IMR-90 (cell line): ENCODE results near the gene TMEM144. TPM values are rescaled to one million over a fixed set of nuclear protein-coding genes. Genes with fewer than 3 reads are reported as not detected.

ENCODE experiments used
- ATAC-seq: fragments of 200-7000 bp; cut with Tn5 transposase; 2 replicates; pipeline ENCODE4 v1.9.1; 2020; ENCODE audit warnings: low read depth, mild to moderate bottlenecking, moderate library complexity
- BruUV-seq: library from RNA; stranded (reverse); fragments of 400-500 nt; replicated peaks from 2 replicates; lab custom pipeline; 2021; lab: Mats Ljungman, UMichigan
- CTCF ChIA-PET: fragments of 300-600 bp; formaldehyde crosslinking; extraction: SDS; loops from one replicate; lab custom pipeline; 2021; ENCODE audit warnings: antibody characterized with exemption; lab: Yijun Ruan, JAX
- POLR2A ChIA-PET: fragments of 300-600 bp; sonication (Branson Sonifier 250); formaldehyde crosslinking; loops from one replicate; lab custom pipeline; 2022; ENCODE audit warnings: antibody characterized with exemption; ENCODE audit not compliant: unreplicated experiment; lab: Charles Lee
- DNase-seq: peaks from one replicate; pipeline ENCODE4 v3.0.0; 2013
- H2AFZ ChIP-seq: replicated peaks from 2 replicates; pipeline ENCODE3; 2013; ENCODE audit warnings: low read length, mild to moderate bottlenecking; ENCODE audit not compliant: poor library complexity
- H2AK5ac ChIP-seq: 2 replicates; pipeline ENCODE4 v1.6.1; 2013; ENCODE audit warnings: low read depth, low read length, inconsistent platforms
- H2AK9ac ChIP-seq: replicated peaks from 2 replicates; pipeline ENCODE3; 2013; ENCODE audit warnings: mild to moderate bottlenecking, low read depth, low read length, moderate library complexity; ENCODE audit not compliant: poor library complexity
- H2BK120ac ChIP-seq: 2 replicates; pipeline ENCODE4 v1.6.1; 2013; ENCODE audit warnings: low read depth, low read length, inconsistent platforms
- H2BK15ac ChIP-seq: 3 replicates; pipeline ENCODE4 v1.6.1; 2013; ENCODE audit warnings: low read depth, low read length, inconsistent platforms
- H2BK20ac ChIP-seq: 2 replicates; pipeline ENCODE4 v1.6.1; 2013; ENCODE audit warnings: low read depth, mild to moderate bottlenecking, inconsistent platforms, low read length, moderate library complexity
- H2BK5ac ChIP-seq: 2 replicates; pipeline ENCODE4 v1.6.1; 2013; ENCODE audit warnings: mild to moderate bottlenecking, low read depth, low read length, inconsistent platforms; ENCODE audit not compliant: poor library complexity, severe bottlenecking
- H3K14ac ChIP-seq: replicated peaks from 2 replicates; pipeline ENCODE4 v1.6.1; 2013; ENCODE audit warnings: low read depth, low read length, inconsistent platforms
- H3K18ac ChIP-seq: 2 replicates; pipeline ENCODE4 v1.6.1; 2013; ENCODE audit warnings: low read depth, low read length, control low read depth
- H3K23ac ChIP-seq: 2 replicates; pipeline ENCODE4 v1.6.1; 2013; ENCODE audit warnings: low read depth, low read length, inconsistent platforms
- H3K27ac ChIP-seq: 2 replicates; pipeline ENCODE4 v1.5.1; 2013; ENCODE audit warnings: mild to moderate bottlenecking, control low read depth, low read length; ENCODE audit not compliant: insufficient read depth
- H3K27me3 ChIP-seq: 2 replicates; pipeline ENCODE4 v1.6.1; 2013; ENCODE audit warnings: low read length; ENCODE audit not compliant: control insufficient read depth, insufficient read depth
- H3K36me3 ChIP-seq: 2 replicates; pipeline ENCODE4 v1.6.1; 2013; ENCODE audit warnings: low read length, mixed read lengths; ENCODE audit not compliant: control insufficient read depth, insufficient read depth
- H3K4ac ChIP-seq: 2 replicates; pipeline ENCODE4 v1.6.1; 2013; ENCODE audit warnings: low read depth, low read length, inconsistent platforms
- H3K4me1 ChIP-seq: 2 replicates; pipeline ENCODE4 v1.6.1; 2013; ENCODE audit warnings: low read length, mixed read lengths; ENCODE audit not compliant: control insufficient read depth, insufficient read depth
- H3K4me2 ChIP-seq: 2 replicates; pipeline ENCODE4 v1.6.1; 2013; ENCODE audit warnings: low read depth, mild to moderate bottlenecking, control low read depth, low read length, moderate library complexity
- H3K4me3 ChIP-seq: 2 replicates; pipeline ENCODE4 v1.5.1; 2013; ENCODE audit warnings: low read depth, mild to moderate bottlenecking, control low read depth, low read length, moderate library complexity; ENCODE audit not compliant: insufficient read depth
- H3K56ac ChIP-seq: 2 replicates; pipeline ENCODE4 v1.6.1; 2013; ENCODE audit warnings: low read length, inconsistent platforms; ENCODE audit not compliant: insufficient read depth; ENCODE audit errors: extremely low read depth
- H3K79me1 ChIP-seq, 2 experiments: 2 replicates each; pipeline ENCODE4 v1.6.1; 2013; ENCODE audit warnings: low read length in 2 of 2, inconsistent platforms in 1 of 2, low read depth in 1 of 2
- H3K9ac ChIP-seq: 2 replicates; pipeline ENCODE4 v1.6.1; 2013; ENCODE audit warnings: low read depth, low read length, control low read depth
- H3K9me1 ChIP-seq: 2 replicates; pipeline ENCODE4 v1.6.1; 2013; ENCODE audit warnings: low read length, inconsistent platforms; ENCODE audit not compliant: insufficient read depth
- H3K9me3 ChIP-seq: 2 replicates; pipeline ENCODE4 v1.6.1; 2013; ENCODE audit warnings: low read length; ENCODE audit not compliant: control insufficient read depth, insufficient read depth
- H4K20me1 ChIP-seq: 2 replicates; pipeline ENCODE4 v1.6.1; 2013; ENCODE audit warnings: low read length, inconsistent platforms; ENCODE audit not compliant: insufficient read depth
- H4K5ac ChIP-seq: 2 replicates; pipeline ENCODE4 v1.6.1; 2013; ENCODE audit warnings: mild to moderate bottlenecking, low read depth, low read length, control low read depth
- H4K8ac ChIP-seq, 2 experiments: 2 replicates each; pipeline ENCODE4 v1.6.1; 2013; ENCODE audit warnings: low read depth in 2 of 2, low read length in 2 of 2, control low read depth in 1 of 2, inconsistent platforms in 1 of 2
- H4K91ac ChIP-seq: 2 replicates; pipeline ENCODE4 v1.6.1; 2013; ENCODE audit warnings: low read depth, low read length, inconsistent platforms; ENCODE audit not compliant: insufficient read depth
- BHLHE40 ChIP-seq: fragments of 150-350 bp; IDR thresholded peaks from 2 replicates; pipeline ENCODE4 v1.6.1; 2016; ENCODE audit warnings: mild to moderate bottlenecking, low read depth, low read length
- CEBPB ChIP-seq: IDR thresholded peaks from 2 replicates; pipeline ENCODE4 v1.6.1; 2012; ENCODE audit warnings: low read depth, low read length, improper control_type of control experiment
- CHD1 ChIP-seq: IDR thresholded peaks from 2 replicates; pipeline ENCODE4 v1.6.1; 2012; ENCODE audit warnings: low read depth, low read length, improper control_type of control experiment
- FOS ChIP-seq: fragments of 150-350 bp; IDR thresholded peaks from 2 replicates; pipeline ENCODE4 v1.6.1; 2016; ENCODE audit warnings: low read depth, low read length
- MAFK ChIP-seq: IDR thresholded peaks from 2 replicates; pipeline ENCODE4 v1.6.1; 2012; ENCODE audit warnings: low read depth, low read length, improper control_type of control experiment
- MAZ ChIP-seq: IDR thresholded peaks from 2 replicates; pipeline ENCODE4 v1.6.1; 2012; ENCODE audit warnings: low read depth, mild to moderate bottlenecking, low read length, improper control_type of control experiment, moderate library complexity, borderline replicate concordance
- MXI1 ChIP-seq: IDR thresholded peaks from 2 replicates; pipeline ENCODE4 v1.6.1; 2012; ENCODE audit warnings: low read depth, mild to moderate bottlenecking, low read length, moderate library complexity, borderline replicate concordance
- NFE2L2 ChIP-seq: fragments of 150-350 bp; IDR thresholded peaks from 2 replicates; pipeline ENCODE4 v1.6.1; 2016; ENCODE audit warnings: low read depth, mild to moderate bottlenecking, low read length
- POLR2A ChIP-seq: IDR thresholded peaks from 2 replicates; pipeline ENCODE4 v1.6.1; 2012; ENCODE audit warnings: mild to moderate bottlenecking, low read depth, low read length
- RAD21 ChIP-seq: IDR thresholded peaks from 2 replicates; pipeline ENCODE4 v1.6.1; 2012; ENCODE audit warnings: low read length, improper control_type of control experiment
- RCOR1 ChIP-seq: IDR thresholded peaks from 2 replicates; pipeline ENCODE4 v1.6.1; 2012; ENCODE audit warnings: mild to moderate bottlenecking, low read length, improper control_type of control experiment; ENCODE audit not compliant: insufficient replicate concordance
- RFX5 ChIP-seq: IDR thresholded peaks from 2 replicates; pipeline ENCODE4 v1.8.0; 2012; ENCODE audit warnings: low read depth, mild to moderate bottlenecking, low read length, moderate library complexity
- SMC3 ChIP-seq: fragments of 150-350 bp; IDR thresholded peaks from 2 replicates; pipeline ENCODE4 v1.6.1; 2016; ENCODE audit warnings: low read depth, mild to moderate bottlenecking, antibody characterized with exemption, low read length, moderate library complexity
- WGBS, 2 experiments: methylation state at CpG; one replicate each; pipeline versions ENCODE4 v1.1.5 to v1.1.7; 2013; ENCODE audit warnings: missing lambda C conversion rate in 2 of 2; ENCODE audit not compliant: insufficient read length in 1 of 2; ENCODE audit errors: extremely low coverage in 2 of 2; 5-methylcytosine and 5-hydroxymethylcytosine counted together
- dilution Hi-C: fragments of 300-500 bp; cut with HindIII; formaldehyde crosslinking; loops from one replicate; pipeline ENCODE4 v1.14.3; 2018; ENCODE audit warnings: low sequenced_read_pairs; ENCODE audit not compliant: unreplicated experiment
- in situ Hi-C: fragments of 300-500 bp; cut with MboI; formaldehyde crosslinking; loops from 3 replicates; pipeline ENCODE4 v1.14.3; 2019; ENCODE audit warnings: low sequenced_read_pairs, inconsistent platforms, mixed read lengths
- intact Hi-C: fragments of 100-400 bp; cut with micrococcal nuclease; formaldehyde crosslinking; loops from 2 replicates; pipeline ENCODE4 v1.10.0; 2022
- polyA plus RNA-seq, 3 experiments: library from polyadenylated mRNA; depleted of rRNA; stranded (reverse); fragments of >200 nt; gene quantifications; 2 replicates each; pipeline ENCODE4 v1.2.3, GENCODE V29; 2012; ENCODE audit warnings: low replicate concordance in 1 of 3
- total RNA-seq: library from RNA; depleted of rRNA; stranded (reverse); fragments of >200 nt; gene quantifications from 2 replicates; pipeline ENCODE4 v1.2.3, GENCODE V29; 2012
- TF ChIP-seq, protein P1 (sequence below): conservative IDR thresholded peaks from 2 replicates; pipeline ENCODE4 v1.5.1; 2012; ENCODE audit warnings: mild to moderate bottlenecking, low read depth, low read length, improper control_type of control experiment
- TF ChIP-seq, protein P2 (sequence below): fragments of 150-350 bp; IDR thresholded peaks from 2 replicates; pipeline ENCODE4 v1.6.1; 2016; ENCODE audit warnings: low read depth, mild to moderate bottlenecking, low read length, moderate library complexity, borderline replicate concordance
- TF ChIP-seq, protein P3 (sequence below): fragments of 150-350 bp; IDR thresholded peaks from 2 replicates; pipeline ENCODE4 v1.6.1; 2017; ENCODE audit warnings: mild to moderate bottlenecking, antibody characterized with exemption, low read length, low read depth

TMEM144 gene
- total and polyA plus RNA-seq, 2 of the 4 experiments (the other 2 are of a cell fraction), result 0.58 to 2.2 TPM

DNA sequence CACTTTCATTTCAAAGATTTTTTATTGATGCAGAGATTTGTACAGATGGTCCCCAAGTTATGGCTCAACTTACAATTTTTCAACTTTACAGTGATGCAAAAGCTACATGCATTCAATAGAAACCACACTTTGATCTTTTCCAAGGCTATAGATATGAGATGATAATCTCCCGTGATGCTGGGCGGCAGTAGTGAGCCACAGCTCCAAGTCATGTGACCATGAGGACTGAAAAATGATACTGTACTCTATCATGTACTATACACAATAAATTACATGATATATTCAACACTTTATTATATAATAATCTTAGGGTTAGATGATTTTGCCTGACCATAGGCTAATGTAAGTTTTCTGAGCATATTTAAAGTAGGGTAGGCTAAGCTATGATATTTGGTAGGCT lies 23.5 kb upstream of the TMEM144 start:
- no peaks in the 10 kb centered on the region for H3K79me1 ChIP-seq
- intact Hi-C loops, result no loop called here
- H4K8ac ChIP-seq, result no peak overlapping the region
- no CpG with 5 or more reads among the region's 2 CpGs for WGBS, 2 experiments
- no peak overlapping the region for H3K4ac ChIP-seq
- no peaks in the 10 kb centered on the region for H4K20me1 ChIP-seq
- no peak overlapping the region for H4K91ac ChIP-seq
- H3K36me3 ChIP-seq, result no peaks in the 10 kb centered on the region
- POLR2A ChIA-PET, result no interaction called here
- no TSS peak for BruUV-seq
- H3K23ac ChIP-seq, result no peak overlapping the region
- CTCF ChIA-PET, result interaction anchor here (0.5 to 0.6 kb wide), 2 partner anchors 176 to 855 kb away, joined by 3 read pairs; no protein-coding TSS in a partner anchor
- no peak for ATAC-seq
- H2BK20ac ChIP-seq, result no peak overlapping the region
- H3K4me1 ChIP-seq, result no peaks in the 10 kb centered on the region
- H2BK120ac ChIP-seq, result no peak overlapping the region
- no peak overlapping the region for H2BK5ac ChIP-seq
- H3K14ac ChIP-seq, result no peak overlapping the region
- TF ChIP-seq, protein P1, sequence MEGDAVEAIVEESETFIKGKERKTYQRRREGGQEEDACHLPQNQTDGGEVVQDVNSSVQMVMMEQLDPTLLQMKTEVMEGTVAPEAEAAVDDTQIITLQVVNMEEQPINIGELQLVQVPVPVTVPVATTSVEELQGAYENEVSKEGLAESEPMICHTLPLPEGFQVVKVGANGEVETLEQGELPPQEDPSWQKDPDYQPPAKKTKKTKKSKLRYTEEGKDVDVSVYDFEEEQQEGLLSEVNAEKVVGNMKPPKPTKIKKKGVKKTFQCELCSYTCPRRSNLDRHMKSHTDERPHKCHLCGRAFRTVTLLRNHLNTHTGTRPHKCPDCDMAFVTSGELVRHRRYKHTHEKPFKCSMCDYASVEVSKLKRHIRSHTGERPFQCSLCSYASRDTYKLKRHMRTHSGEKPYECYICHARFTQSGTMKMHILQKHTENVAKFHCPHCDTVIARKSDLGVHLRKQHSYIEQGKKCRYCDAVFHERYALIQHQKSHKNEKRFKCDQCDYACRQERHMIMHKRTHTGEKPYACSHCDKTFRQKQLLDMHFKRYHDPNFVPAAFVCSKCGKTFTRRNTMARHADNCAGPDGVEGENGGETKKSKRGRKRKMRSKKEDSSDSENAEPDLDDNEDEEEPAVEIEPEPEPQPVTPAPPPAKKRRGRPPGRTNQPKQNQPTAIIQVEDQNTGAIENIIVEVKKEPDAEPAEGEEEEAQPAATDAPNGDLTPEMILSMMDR, result no peak
- TF ChIP-seq CEBPB (no peak), POLR2A (no peak), BHLHE40 (no peak), NFE2L2 (no peak), RAD21 (no peak), RFX5 (no peak), MAZ (no peak), FOS (no peak), SMC3 (no peak), CHD1 (no peak), MXI1 (no peak), RCOR1 (no peak), MAFK (no peak)
- TF ChIP-seq, protein P2, sequence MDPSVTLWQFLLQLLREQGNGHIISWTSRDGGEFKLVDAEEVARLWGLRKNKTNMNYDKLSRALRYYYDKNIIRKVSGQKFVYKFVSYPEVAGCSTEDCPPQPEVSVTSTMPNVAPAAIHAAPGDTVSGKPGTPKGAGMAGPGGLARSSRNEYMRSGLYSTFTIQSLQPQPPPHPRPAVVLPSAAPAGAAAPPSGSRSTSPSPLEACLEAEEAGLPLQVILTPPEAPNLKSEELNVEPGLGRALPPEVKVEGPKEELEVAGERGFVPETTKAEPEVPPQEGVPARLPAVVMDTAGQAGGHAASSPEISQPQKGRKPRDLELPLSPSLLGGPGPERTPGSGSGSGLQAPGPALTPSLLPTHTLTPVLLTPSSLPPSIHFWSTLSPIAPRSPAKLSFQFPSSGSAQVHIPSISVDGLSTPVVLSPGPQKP, result no peak
- TF ChIP-seq, protein P3, sequence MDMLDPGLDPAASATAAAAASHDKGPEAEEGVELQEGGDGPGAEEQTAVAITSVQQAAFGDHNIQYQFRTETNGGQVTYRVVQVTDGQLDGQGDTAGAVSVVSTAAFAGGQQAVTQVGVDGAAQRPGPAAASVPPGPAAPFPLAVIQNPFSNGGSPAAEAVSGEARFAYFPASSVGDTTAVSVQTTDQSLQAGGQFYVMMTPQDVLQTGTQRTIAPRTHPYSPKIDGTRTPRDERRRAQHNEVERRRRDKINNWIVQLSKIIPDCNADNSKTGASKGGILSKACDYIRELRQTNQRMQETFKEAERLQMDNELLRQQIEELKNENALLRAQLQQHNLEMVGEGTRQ, result no peak
- H3K9ac ChIP-seq, result no peak overlapping the region
- no peak overlapping the region for H3K4me2 ChIP-seq
- H2AFZ ChIP-seq, result no peak overlapping the region
- H3K56ac ChIP-seq, result no peak overlapping the region
- no peaks in the 10 kb centered on the region for H3K9me3 ChIP-seq
- no peak overlapping the region for H2AK9ac ChIP-seq
- H3K18ac ChIP-seq, result no peak overlapping the region
- H3K27ac ChIP-seq, result no peak overlapping the region
- in situ Hi-C loops, result loop anchor here (25.0 kb wide), 1 partner anchor 975 kb away; the partner anchor contains the start of gene GRIA2
- H3K9me1 ChIP-seq, result no peaks in the 10 kb centered on the region
- no peak for DNase-seq
- no peaks in the 10 kb centered on the region; the same call in 1 of the 2 replicates for H3K27me3 ChIP-seq
- H2BK15ac ChIP-seq, result no peak overlapping the region
- no peak overlapping the region for H3K4me3 ChIP-seq
- no peak overlapping the region for H2AK5ac ChIP-seq
- dilution Hi-C loops, result loop anchor here (25.0 kb wide), 1 partner anchor 175 kb away; no protein-coding TSS in a partner anchor
- H4K5ac ChIP-seq, result no peak overlapping the region
